A673 (cell line): ENCODE measurements around the gene ELK4. TPM values are rescaled to one million over a fixed set of nuclear protein-coding genes. Genes with fewer than 3 reads are reported as not detected.

ENCODE experiments used
- BruUV-seq: library from RNA; stranded (reverse); fragments of 400-500 nt; replicated peaks from 2 replicates; lab custom pipeline; 2021; lab: Mats Ljungman, UMichigan
- CTCF ChIA-PET: fragments of 300-600 bp; sonication (Branson Sonifier 250); formaldehyde crosslinking; loops from one replicate; lab custom pipeline; 2022; ENCODE audit warnings: antibody characterized with exemption; lab: Charles Lee
- POLR2A ChIA-PET: fragments of 300-600 bp; sonication (Branson Sonifier 250); formaldehyde crosslinking; loops from one replicate; lab custom pipeline; 2022; ENCODE audit warnings: antibody characterized with exemption; ENCODE audit not compliant: low non-redundant PET; lab: Charles Lee
- DNase-seq: peaks from one replicate; pipeline ENCODE4 v3.0.0-alpha.2; 2015; ENCODE audit warnings: low spot score
- H3K27ac ChIP-seq: fragments of 200-600 bp; sonication (generic); 2 replicates; pipeline ENCODE4 v1.5.1; 2016; ENCODE audit warnings: mixed run types, low read depth, mild to moderate bottlenecking, mixed read lengths, antibody characterized with exemption, low read length; ENCODE audit not compliant: poor library complexity, severe bottlenecking
- H3K27me3 ChIP-seq: fragments of 200-600 bp; sonication (generic); replicated peaks from 2 replicates; pipeline ENCODE4 v1.6.1; 2017; ENCODE audit warnings: mixed run types, low read depth, mild to moderate bottlenecking, mixed read lengths, antibody characterized with exemption, low read length; ENCODE audit not compliant: insufficient read depth, poor library complexity
- H3K36me3 ChIP-seq: fragments of 200-600 bp; sonication (generic); 2 replicates; pipeline ENCODE4 v1.6.1; 2016; ENCODE audit warnings: mixed run types, mild to moderate bottlenecking, mixed read lengths, antibody characterized with exemption, low read length; ENCODE audit not compliant: insufficient read depth, poor library complexity, severe bottlenecking
- H3K4me1 ChIP-seq: fragments of 200-600 bp; sonication (generic); 2 replicates; pipeline ENCODE4 v1.6.1; 2017; ENCODE audit warnings: mixed run types, mild to moderate bottlenecking, mixed read lengths, antibody characterized with exemption, low read length; ENCODE audit not compliant: insufficient read depth, poor library complexity, severe bottlenecking
- H3K4me3 ChIP-seq: fragments of 200-600 bp; sonication (generic); 2 replicates; pipeline ENCODE4 v1.5.1; 2016; ENCODE audit warnings: low read depth, mixed run types, mild to moderate bottlenecking, mixed read lengths, low read length; ENCODE audit not compliant: poor library complexity, severe bottlenecking
- H3K9me3 ChIP-seq: fragments of 200-600 bp; sonication (generic); 2 replicates; pipeline ENCODE4 v1.6.1; 2016; ENCODE audit warnings: mixed run types, low read depth, mild to moderate bottlenecking, mixed read lengths, antibody characterized with exemption, low read length; ENCODE audit not compliant: poor library complexity, severe bottlenecking
- CTCF ChIP-seq: fragments of 300-800, 200-600 bp; sonication (generic); conservative IDR thresholded peaks from 2 replicates; pipeline ENCODE4 v1.5.1; 2017; ENCODE audit warnings: low read depth, mild to moderate bottlenecking, antibody characterized with exemption, low read length, moderate library complexity, mixed read lengths
- EZH2 ChIP-seq: fragments of 200-600 bp; sonication (generic); IDR thresholded peaks from 2 replicates; pipeline ENCODE4 v1.6.1; 2017; ENCODE audit warnings: borderline replicate concordance, low read depth, mild to moderate bottlenecking, mixed read lengths, antibody characterized with exemption, low read length; ENCODE audit not compliant: poor library complexity, severe bottlenecking
- intact Hi-C: fragments of 100-400 bp; cut with micrococcal nuclease; formaldehyde crosslinking; loops from one replicate; pipeline ENCODE4 v1.10.0; 2022; ENCODE audit not compliant: unreplicated experiment
- total RNA-seq: library from RNA; stranded (reverse); gene quantifications from 2 replicates; pipeline ENCODE4 v1.2.3, GENCODE V29; 2021

ELK4 gene
- total RNA-seq, 1 experiment from 2014 or later, result 38.2 TPM

- Histone ChIP-seq H3K4me1 (no peaks in the 10 kb centered on the region), H3K36me3 (no peaks in the 10 kb centered on the region), H3K27ac (no peak overlapping the region), H3K9me3 (peaks cover 9% of the 10 kb centered on the region), H3K27me3 (peaks cover 53% of the 10 kb centered on the region), H3K4me3 (no peak overlapping the region)
- intact Hi-C loops, result no loop called here
- BruUV-seq, result no TSS peak
- no peak for TF ChIP-seq CTCF
- TF ChIP-seq EZH2, result no peak
- no peak for DNase-seq
- POLR2A ChIA-PET, result no interaction called here
- CTCF ChIA-PET, result interaction anchor here (0.7 kb wide), 1 partner anchor 414 kb away, joined by 5 read pairs; no protein-coding TSS in a partner anchor
Observed at GRCh38 chr1:205563927-205564441, 67.8 kb downstream of the ELK4 start.

- TF ChIP-seq CTCF, result no peak
- Histone ChIP-seq H3K36me3 (no peaks in the 10 kb centered on the region), H3K27me3 (peaks cover 50% of the 10 kb centered on the region), H3K27ac (no peak overlapping the region), H3K4me3 (no peak overlapping the region), H3K9me3 (peaks cover 9% of the 10 kb centered on the region), H3K4me1 (no peaks in the 10 kb centered on the region)
- no peak for DNase-seq
- POLR2A ChIA-PET, result interaction anchor here (0.6 kb wide), 1 partner anchor 70 kb away, joined by 4 read pairs; no protein-coding TSS in a partner anchor
- CTCF ChIA-PET, result no interaction called here
- intact Hi-C loops, result no loop called here
- no TSS peak for BruUV-seq
Observed at GRCh38 chr1:205561501-205562203, 70.2 kb downstream of the ELK4 start.

Other genes with a start within 250 kb of the ELK4 start
- 1.5 and 3.4 TPM in 2 replicates for gene LEMD1, start 210.0 kb downstream of the ELK4 start, total RNA-seq
- 0.45 and 2.0 TPM in 2 replicates for gene BLACAT1, start 176.0 kb downstream of the ELK4 start, total RNA-seq
- gene CDK18, start 127.3 kb downstream of the ELK4 start, total RNA-seq, result 9.2 and 29.3 TPM in 2 replicates
- gene SLC45A3, start 48.5 kb upstream of the ELK4 start, total RNA-seq, result 8.5 and 11.0 TPM in 2 replicates
- gene NUCKS1, start 118.2 kb upstream of the ELK4 start, total RNA-seq, result 437 and 468 TPM in 2 replicates
- gene RAB29, start 143.5 kb upstream of the ELK4 start, total RNA-seq, result 7.9 and 9.5 TPM in 2 replicates
- gene SLC41A1, start 181.2 kb upstream of the ELK4 start, total RNA-seq, result 16.1 and 19.5 TPM in 2 replicates
- gene PM20D1, start 218.1 kb upstream of the ELK4 start, total RNA-seq, result not detected in 2 replicates